GM21528 (cell line): ENCODE data around the gene CDX2.

Source experiments
- ATAC-seq: cut with Tn5 transposase; IDR thresholded peaks from one replicate; pipeline ENCODE4 v1.9.1; 2021; ENCODE audit warnings: mild to moderate bottlenecking, moderate library complexity; ENCODE audit not compliant: unreplicated experiment, low FRiP score

The CDX2 gene

GRCh38 chr13:27919659-27919933 is 49.5 kb downstream of the CDX2 start:
- no peak for ATAC-seq

GRCh38 chr13:27918918-27919658 is 50.0 kb downstream of the CDX2 start:
- ATAC-seq: no peak

- ATAC-seq: no peak
Observed at GRCh38 chr13:27918041-27918917, 50.8 kb downstream of the CDX2 start.

- no peak for ATAC-seq
Observed at GRCh38 chr13:27917121-27917947, 51.8 kb downstream of the CDX2 start.

GRCh38 chr13:27915301-27916207 is 53.6 kb downstream of the CDX2 start:
- ATAC-seq: no peak

- no peak for ATAC-seq
Observed at GRCh38 chr13:27913160-27913559, 56.0 kb downstream of the CDX2 start.

- no peak for ATAC-seq
Observed at GRCh38 chr13:27911521-27911920, 57.6 kb downstream of the CDX2 start.
